ENCODE results near the gene SPIRE1. TPM values are rescaled to one million over a fixed set of nuclear protein-coding genes. Genes with fewer than 3 reads are reported as not detected.

Gene SPIRE1
- total RNA-seq, 2 experiments from 2014 or later: 1.3 to 1.7 TPM

DNA sequence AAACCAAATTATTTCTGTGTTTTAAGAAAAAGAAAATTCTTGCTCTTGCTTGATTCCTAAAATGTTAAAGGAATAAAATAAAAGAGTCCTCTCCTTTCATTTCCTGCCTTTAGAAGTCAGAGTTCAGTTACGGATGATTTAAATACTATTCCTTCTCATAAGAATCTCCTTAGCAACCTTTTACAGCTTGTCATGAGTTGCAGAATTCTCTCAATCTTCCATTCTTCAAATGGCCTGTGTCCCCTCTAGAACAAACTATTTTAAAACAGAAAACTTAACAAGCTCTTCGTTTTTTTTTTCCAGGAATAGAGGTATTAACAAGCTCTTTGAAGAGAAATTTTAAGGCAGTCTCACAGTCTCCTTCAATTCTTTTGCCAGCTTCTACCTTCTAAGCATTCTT is 42.2 kb downstream of the SPIRE1 start:
- Mint-ChIP-seq H3K9me3 (no peaks in the 10 kb centered on the region), H3K27me3 (ENCODE audit: low read depth) (no peaks in the 10 kb centered on the region), H3K36me3 (ENCODE audit: low read depth) (no peaks in the 10 kb centered on the region), H3K27ac (no peak overlapping the region), H3K4me1 (ENCODE audit: low read depth) (no peaks in the 10 kb centered on the region), H3K4me3 (no peak overlapping the region)
- DNase-seq: no peak
- intact Hi-C loops (cut with micrococcal nuclease): no loop called here
- CTCF ChIA-PET: interaction anchor here (0.6 kb wide), 2 partner anchors 21 to 556 kb away, joined by 3 read pairs; no protein-coding TSS in a partner anchor

DNA sequence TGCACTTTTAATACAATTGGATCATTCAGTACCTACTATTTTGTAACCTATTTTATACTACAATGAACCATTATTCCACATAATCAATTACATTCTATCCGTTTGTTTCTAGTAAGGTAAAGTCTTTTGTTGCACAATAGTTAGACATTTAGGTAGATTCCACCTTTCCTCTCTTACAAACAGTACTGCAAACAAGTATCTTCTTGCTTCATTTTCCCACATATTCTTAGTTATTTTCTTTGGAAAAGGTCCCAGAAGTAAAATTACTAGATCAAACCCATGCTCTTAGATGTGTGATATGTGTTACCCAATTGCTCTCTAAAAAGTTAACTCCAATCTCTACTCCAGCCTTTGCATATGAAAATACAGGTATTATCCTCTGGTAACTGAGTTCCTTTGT is 49.6 kb downstream of the SPIRE1 start:
- Mint-ChIP-seq H3K36me3 (ENCODE audit: low read depth) (no peaks in the 10 kb centered on the region), H3K9me3 (no peaks in the 10 kb centered on the region), H3K27ac (no peak overlapping the region), H3K4me3 (no peak overlapping the region), H3K4me1 (ENCODE audit: low read depth) (peaks cover 3% of the 10 kb centered on the region), H3K27me3 (ENCODE audit: low read depth) (no peaks in the 10 kb centered on the region)
- CTCF ChIA-PET: no interaction called here
- DNase-seq: no peak
- intact Hi-C loops (cut with micrococcal nuclease): no loop called here

DNA sequence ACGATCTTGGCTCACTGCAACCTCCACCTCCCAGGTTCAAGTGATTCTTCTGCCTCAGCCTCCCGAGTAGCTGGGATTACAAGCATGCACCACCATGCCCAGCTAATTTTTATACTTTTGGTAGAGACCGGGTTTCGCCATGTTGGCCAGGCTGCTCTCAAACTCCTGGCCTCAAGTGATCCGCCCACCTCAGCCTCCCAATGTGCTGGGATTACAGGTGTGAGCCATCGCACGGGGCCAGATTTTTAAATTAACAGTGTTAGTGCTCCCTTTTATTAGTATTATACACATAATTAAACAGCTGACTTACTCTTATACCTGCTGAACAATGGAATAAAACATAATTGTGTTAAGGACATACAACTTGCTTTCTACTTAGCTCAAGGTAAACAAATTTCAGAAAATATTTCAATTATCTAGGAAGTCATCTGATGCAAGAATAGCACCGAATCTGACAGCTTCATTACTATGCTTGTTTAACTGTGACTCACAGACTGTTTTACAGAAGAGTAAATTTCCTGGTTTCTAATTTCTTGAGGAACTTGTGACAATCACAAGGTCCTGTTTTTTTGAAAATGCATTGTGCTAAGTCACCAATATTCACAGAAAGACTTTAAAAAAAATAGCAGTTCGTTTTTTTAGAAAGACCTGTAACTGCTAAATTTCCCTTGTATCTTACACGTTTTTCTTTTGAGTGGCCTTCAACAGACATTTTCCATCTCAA is 51.2 kb downstream of the SPIRE1 start:
- intact Hi-C loops (cut with micrococcal nuclease): no loop called here
- Mint-ChIP-seq H3K4me3 (no peak overlapping the region), H3K9me3 (no peaks in the 10 kb centered on the region), H3K27ac (peak overlapping the region; percentile 54), H3K4me1 (ENCODE audit: low read depth) (peaks cover 5% of the 10 kb centered on the region), H3K27me3 (ENCODE audit: low read depth) (no peaks in the 10 kb centered on the region), H3K36me3 (ENCODE audit: low read depth) (no peaks in the 10 kb centered on the region)
- DNase-seq: no peak
- CTCF ChIA-PET: interaction anchor here (0.5 to 0.6 kb wide), 2 partner anchors 253 to 357 kb away, joined by 3 read pairs; no protein-coding TSS in a partner anchor

DNA sequence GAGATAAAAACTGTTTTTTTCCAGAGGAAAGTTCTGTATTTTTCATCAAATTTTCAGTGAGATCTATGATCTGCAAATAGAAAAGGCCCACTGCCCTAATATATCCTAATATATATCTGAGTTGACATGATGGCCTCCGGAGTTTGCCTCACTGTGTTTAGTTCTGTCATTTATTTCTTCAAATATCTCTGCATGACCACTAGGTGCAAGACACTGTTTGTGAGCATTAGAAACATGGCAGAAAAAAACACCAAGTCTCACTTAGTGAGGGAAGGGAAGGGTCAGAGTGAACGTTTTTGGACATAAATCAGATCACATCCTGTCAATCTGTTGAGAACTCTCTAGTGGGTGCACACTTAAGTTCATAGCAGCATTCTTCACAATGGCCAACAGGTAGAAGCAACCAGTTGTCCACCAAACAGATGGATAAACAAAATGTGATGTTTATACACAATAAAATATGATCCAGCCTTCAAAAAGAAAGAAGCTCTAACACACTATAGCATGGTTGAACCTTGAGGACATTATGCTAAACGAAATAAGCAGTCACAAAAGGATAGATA is 53.4 kb downstream of the SPIRE1 start:
- no peaks in the 10 kb centered on the region for H3K36me3 Mint-ChIP-seq (ENCODE audit: low read depth)
- intact Hi-C loops (cut with micrococcal nuclease): no loop called here
- H3K27ac Mint-ChIP-seq: no peak overlapping the region
- H3K27me3 Mint-ChIP-seq (ENCODE audit: low read depth): no peaks in the 10 kb centered on the region
- H3K4me3 Mint-ChIP-seq: no peak overlapping the region
- peaks cover 5% of the 10 kb centered on the region for H3K4me1 Mint-ChIP-seq (ENCODE audit: low read depth)
- no peak for DNase-seq
- CTCF ChIA-PET: no interaction called here
- H3K9me3 Mint-ChIP-seq: no peaks in the 10 kb centered on the region

DNA sequence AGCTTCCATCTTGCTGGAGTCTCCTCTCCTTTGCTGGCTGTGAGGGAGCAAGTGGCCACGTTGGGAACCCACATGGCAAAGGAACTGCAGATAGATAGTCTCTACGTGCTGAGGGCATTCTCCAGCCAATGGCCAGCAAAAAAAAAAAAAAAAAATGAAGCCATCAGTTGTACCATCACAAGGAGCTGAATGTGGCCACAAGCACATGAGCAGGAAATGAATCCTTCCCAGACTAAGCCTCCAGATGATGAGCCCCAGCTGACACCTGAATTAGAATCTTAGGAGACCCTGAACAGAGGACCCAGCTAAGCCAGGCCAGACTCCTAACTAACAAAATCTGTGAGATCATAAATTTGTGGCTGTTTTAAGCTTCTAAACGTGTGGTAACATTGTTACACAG is 57.9 kb downstream of the SPIRE1 start:
- Mint-ChIP-seq H3K27ac (no peak overlapping the region), H3K4me3 (no peak overlapping the region), H3K4me1 (ENCODE audit: low read depth) (peaks cover 17% of the 10 kb centered on the region), H3K9me3 (no peaks in the 10 kb centered on the region), H3K36me3 (ENCODE audit: low read depth) (no peaks in the 10 kb centered on the region), H3K27me3 (ENCODE audit: low read depth) (no peaks in the 10 kb centered on the region)
- CTCF ChIA-PET: no interaction called here
- intact Hi-C loops (cut with micrococcal nuclease): no loop called here
- DNase-seq: no peak

DNA sequence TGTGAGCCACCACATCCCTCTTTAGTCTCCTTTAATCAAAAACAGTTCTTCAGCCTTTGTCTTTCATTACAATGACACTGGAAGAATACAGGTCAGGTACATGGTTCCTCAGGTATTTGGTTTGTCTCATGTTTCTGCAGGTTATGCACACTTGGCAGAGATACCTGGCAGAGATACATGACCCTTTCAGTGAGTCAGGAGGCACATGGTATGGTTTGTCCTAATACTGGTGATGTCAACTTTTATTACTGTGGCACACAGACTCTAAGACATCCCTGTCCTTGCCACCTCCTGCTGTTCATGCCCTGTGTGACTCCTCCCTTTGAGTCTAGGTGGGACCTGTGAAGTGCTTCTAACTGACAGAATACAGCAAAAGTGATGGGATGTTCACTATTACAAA is 58.4 kb downstream of the SPIRE1 start:
- no peak overlapping the region for H3K27ac Mint-ChIP-seq
- intact Hi-C loops (cut with micrococcal nuclease): no loop called here
- DNase-seq: no peak
- H3K4me1 Mint-ChIP-seq (ENCODE audit: low read depth): peaks cover 17% of the 10 kb centered on the region
- no peak overlapping the region for H3K4me3 Mint-ChIP-seq
- H3K36me3 Mint-ChIP-seq (ENCODE audit: low read depth): no peaks in the 10 kb centered on the region
- no peaks in the 10 kb centered on the region for H3K27me3 Mint-ChIP-seq (ENCODE audit: low read depth)
- no peaks in the 10 kb centered on the region for H3K9me3 Mint-ChIP-seq
- CTCF ChIA-PET: no interaction called here

DNA sequence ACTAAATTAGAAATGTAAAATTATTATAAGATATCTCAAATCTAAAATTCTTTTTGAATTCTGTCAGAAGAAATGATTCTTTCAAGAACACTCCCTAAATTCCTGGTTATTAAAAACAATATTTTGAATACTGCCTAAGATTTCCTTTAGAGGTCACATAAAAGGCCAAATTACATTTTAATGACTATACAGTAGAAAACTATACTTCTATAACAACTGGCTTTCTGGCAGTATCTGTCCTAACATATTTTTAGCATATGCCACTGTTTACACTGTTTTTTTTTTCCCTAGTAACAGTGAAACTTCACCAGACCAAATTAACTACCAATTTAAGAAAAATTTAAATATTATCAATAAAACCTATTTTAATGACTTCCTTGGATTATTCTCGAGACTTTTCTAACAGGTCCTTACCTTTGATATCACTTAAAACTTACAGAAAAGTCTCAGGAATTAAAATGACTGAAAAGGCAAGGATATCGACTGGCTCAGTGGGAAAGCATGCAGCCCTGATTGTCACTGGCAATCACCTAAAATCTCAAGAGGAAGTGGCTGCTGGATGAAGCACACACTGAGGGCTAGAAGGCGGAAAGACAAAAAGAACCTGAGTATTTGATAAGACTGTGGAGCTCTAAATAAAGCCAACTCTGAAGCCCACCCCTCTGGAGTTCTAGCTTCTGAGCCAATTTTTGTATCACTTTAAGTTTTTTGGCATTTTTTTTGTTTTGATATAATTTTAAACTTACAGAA is 59.6 kb downstream of the SPIRE1 start:
- Mint-ChIP-seq H3K27ac (no peak overlapping the region), H3K4me1 (ENCODE audit: low read depth) (peaks cover 17% of the 10 kb centered on the region), H3K4me3 (no peak overlapping the region), H3K27me3 (ENCODE audit: low read depth) (no peaks in the 10 kb centered on the region), H3K9me3 (no peaks in the 10 kb centered on the region), H3K36me3 (ENCODE audit: low read depth) (no peaks in the 10 kb centered on the region)
- intact Hi-C loops (cut with micrococcal nuclease): no loop called here
- DNase-seq: peak; percentile 11
- CTCF ChIA-PET: no interaction called here

DNA sequence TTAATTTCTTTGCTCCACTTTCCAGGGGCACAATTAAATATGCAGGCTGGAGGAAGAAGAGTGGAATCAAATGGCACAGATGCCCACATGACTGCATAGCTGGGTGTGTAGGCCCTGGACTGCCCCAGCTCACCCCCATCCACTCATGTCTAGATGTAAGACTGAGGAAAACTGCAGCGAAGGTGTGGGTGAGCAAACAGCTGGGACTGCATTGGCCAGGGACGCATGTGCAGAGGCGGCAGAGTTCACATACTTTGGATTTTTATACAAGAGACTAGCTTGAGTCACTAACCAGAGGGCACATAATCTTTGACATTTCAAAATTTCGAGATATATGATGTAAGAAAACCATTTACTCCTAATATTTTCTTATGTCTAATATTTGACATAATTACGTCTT is 60.1 kb downstream of the SPIRE1 start:
- CTCF ChIA-PET: interaction anchor here (0.7 kb wide), 1 partner anchor 205 kb away, joined by 4 read pairs; no protein-coding TSS in a partner anchor
- Mint-ChIP-seq H3K27ac (no peak overlapping the region), H3K36me3 (ENCODE audit: low read depth) (no peaks in the 10 kb centered on the region), H3K4me1 (ENCODE audit: low read depth) (peaks cover 17% of the 10 kb centered on the region), H3K9me3 (no peaks in the 10 kb centered on the region), H3K4me3 (no peak overlapping the region), H3K27me3 (ENCODE audit: low read depth) (no peaks in the 10 kb centered on the region)
- no peak for DNase-seq
- intact Hi-C loops (cut with micrococcal nuclease): no loop called here

DNA sequence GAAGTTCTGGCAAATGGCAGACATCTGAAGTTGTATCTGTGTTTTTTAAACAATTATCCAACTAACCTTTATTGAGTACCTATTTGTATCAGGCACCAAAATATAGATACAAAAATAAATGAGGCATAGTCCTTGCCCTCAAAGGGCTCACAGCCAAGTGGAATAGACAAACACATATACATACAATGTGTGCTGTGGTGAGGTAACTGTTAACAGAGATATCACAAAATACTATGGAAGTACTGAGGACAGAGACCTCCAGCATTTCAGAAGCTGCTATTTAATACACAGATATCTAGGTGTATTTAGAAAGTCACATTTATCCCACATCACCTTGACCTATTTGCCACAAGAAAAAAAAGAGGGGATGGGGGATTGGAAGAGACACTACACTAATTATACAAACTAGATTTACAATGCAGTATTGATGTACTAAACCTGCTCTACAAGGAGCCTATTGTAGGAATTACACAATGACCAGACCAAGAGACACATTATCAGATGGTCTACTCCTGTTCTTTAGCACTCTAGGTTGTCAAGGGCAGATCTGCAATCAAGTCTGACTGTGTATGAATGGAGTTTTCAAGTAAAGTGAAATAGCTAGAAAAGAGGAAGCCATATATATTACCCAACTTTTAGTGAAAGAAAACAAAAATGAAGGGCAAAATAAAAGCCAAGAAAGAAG is 62.2 kb downstream of the SPIRE1 start:
- Mint-ChIP-seq H3K4me1 (ENCODE audit: low read depth) (peaks cover 15% of the 10 kb centered on the region), H3K9me3 (no peaks in the 10 kb centered on the region), H3K27ac (no peak overlapping the region), H3K36me3 (ENCODE audit: low read depth) (no peaks in the 10 kb centered on the region), H3K4me3 (no peak overlapping the region), H3K27me3 (ENCODE audit: low read depth) (no peaks in the 10 kb centered on the region)
- CTCF ChIA-PET: no interaction called here
- intact Hi-C loops (cut with micrococcal nuclease): no loop called here
- no peak for DNase-seq

DNA sequence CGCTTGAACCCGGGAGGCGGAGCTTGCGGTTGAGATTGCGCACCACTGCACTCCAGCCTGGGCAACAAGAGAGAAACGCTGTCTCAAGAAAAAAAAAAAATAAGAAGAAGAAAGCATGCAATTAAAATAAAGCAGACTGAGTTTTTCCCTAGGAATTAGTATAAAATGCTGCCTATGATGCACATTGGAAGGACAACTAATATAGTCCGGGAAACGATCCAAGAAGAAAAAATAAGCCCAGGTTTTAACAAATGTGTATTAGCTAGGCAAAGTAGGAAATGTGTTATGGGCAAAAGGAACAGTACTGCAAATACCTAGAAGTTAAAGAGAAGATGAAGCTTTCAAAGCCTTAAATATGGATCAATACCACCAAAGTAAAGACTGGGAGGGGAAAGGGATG is 64.0 kb downstream of the SPIRE1 start:
- H3K9me3 Mint-ChIP-seq: no peaks in the 10 kb centered on the region
- no peaks in the 10 kb centered on the region for H3K36me3 Mint-ChIP-seq (ENCODE audit: low read depth)
- DNase-seq: no peak
- H3K27ac Mint-ChIP-seq: no peak overlapping the region
- no peak overlapping the region for H3K4me3 Mint-ChIP-seq
- intact Hi-C loops (cut with micrococcal nuclease): no loop called here
- CTCF ChIA-PET: no interaction called here
- no peaks in the 10 kb centered on the region for H3K27me3 Mint-ChIP-seq (ENCODE audit: low read depth)
- peaks cover 15% of the 10 kb centered on the region for H3K4me1 Mint-ChIP-seq (ENCODE audit: low read depth)

DNA sequence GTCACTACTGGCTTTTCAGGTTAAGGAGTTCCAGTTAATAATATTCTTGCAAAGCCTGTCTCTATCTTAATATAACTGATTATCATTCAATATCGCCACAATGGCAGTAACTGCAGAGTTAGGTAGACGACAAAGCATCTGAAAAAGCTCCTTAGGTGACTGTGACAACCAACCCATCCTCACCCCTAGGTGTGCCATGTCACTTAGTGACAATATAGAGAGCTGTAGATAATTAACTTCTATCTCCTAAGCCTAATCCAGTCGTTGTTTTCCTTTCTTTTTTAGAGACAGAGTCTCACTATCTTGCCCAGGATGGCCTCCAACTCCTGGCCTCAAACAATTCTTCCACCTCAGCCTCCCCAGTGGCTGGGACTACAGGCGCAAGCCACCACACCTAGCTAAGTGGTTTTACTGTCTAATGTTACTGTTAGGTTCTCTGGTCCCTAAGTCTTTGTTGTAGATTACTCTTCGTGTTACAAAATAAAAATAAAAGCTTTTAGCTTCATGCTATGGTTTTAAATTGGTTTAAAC is 65.2 kb downstream of the SPIRE1 start:
- no peak overlapping the region for H3K27ac Mint-ChIP-seq
- intact Hi-C loops (cut with micrococcal nuclease): no loop called here

DNA sequence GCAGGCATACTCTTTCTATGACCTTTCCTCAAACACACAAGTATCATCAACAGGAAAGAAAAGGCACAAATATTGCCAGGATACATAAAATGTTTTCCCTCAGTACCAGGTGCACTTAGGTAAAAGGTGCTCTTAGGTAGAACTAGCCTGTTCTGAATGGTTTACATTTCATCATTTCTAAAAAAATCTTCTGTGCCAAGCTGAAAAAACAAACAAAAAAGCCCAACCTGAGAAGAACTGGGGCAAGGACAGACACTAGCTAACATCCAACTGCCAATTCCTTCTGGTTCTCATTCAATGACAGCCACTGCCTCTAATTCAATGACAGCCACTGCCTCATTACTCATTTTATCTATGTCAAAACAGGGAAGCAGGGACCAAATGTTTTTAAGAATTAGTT is 68.5 kb downstream of the SPIRE1 start:
- Mint-ChIP-seq H3K9me3 (no peaks in the 10 kb centered on the region), H3K4me3 (no peak overlapping the region), H3K36me3 (ENCODE audit: low read depth) (no peaks in the 10 kb centered on the region), H3K27ac (no peak overlapping the region), H3K4me1 (ENCODE audit: low read depth) (no peaks in the 10 kb centered on the region), H3K27me3 (ENCODE audit: low read depth) (no peaks in the 10 kb centered on the region)
- CTCF ChIA-PET: interaction anchor here (0.7 to 1.9 kb wide), 3 partner anchors 33 to 246 kb away, joined by 3 to 5 read pairs (median 4); no protein-coding TSS in a partner anchor
- no peak for DNase-seq
- intact Hi-C loops (cut with micrococcal nuclease): no loop called here

More for the DNA sequence above, 65.2 kb downstream of the SPIRE1 start:
- Mint-ChIP-seq H3K4me3 (no peak overlapping the region), H3K27me3 (ENCODE audit: low read depth) (no peaks in the 10 kb centered on the region), H3K36me3 (ENCODE audit: low read depth) (no peaks in the 10 kb centered on the region), H3K4me1 (ENCODE audit: low read depth) (peaks cover 10% of the 10 kb centered on the region), H3K9me3 (no peaks in the 10 kb centered on the region)
- CTCF ChIA-PET: no interaction called here
- DNase-seq: no peak

Measured in activated naive CD4-positive, alpha-beta T cell treated with anti-CD3 and anti-CD28 coated beads for 36 hours (primary cell).